GM12874 (cell line): ENCODE results near the gene PAK4.

Experiments used
- CTCF ChIP-seq: IDR thresholded peaks from 2 replicates; pipeline ENCODE4 v1.5.1; 2011; ENCODE audit warnings: low read depth, mild to moderate bottlenecking, control low read depth, low read length, moderate library complexity; ENCODE audit not compliant: insufficient read depth

Gene PAK4

GRCh38 chr19:39170386-39171231 is 45.0 kb downstream of the PAK4 start:
- no peak for TF ChIP-seq CTCF

- TF ChIP-seq CTCF = no peak
These were observed 46.2 kb downstream of the PAK4 start for GRCh38 chr19:39171479-39172465.

GRCh38 chr19:39172700-39173501 is 47.3 kb downstream of the PAK4 start:
- TF ChIP-seq CTCF = no peak

- TF ChIP-seq CTCF = no peak
These were observed 48.0 kb downstream of the PAK4 start for GRCh38 chr19:39173502-39173991.

- TF ChIP-seq CTCF = no peak
These were observed 48.6 kb downstream of the PAK4 start for GRCh38 chr19:39174142-39174541.

- no peak for TF ChIP-seq CTCF
These were observed 49.3 kb downstream of the PAK4 start for GRCh38 chr19:39174558-39175544.
